ENCODE results near the gene SIM1.

DNA sequence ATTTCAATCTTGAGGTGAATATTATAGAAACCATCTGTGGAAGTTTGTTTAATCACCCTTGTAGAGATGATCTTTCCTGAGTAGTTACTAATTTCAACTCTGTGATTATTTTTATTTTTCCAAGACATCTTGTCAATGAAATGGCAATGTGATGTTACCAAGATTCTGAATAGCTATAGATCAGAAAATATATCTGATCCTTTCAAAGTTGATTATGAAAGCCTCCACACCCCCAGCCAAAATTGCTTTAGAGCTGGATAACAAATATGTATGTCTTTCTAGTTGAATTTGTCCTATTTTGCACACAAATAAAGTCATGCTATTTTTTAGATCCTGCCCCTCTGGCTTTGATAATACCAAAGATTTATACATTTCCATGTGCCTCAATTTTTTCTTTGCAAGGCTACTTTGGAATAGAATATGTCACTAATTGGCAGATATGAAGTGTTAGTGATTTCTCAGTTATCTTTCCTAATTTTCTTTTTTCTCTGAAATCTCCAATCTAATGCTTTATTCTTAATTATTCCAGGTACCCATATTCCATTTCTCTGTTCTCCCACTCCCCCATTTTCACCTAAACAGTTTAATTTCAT, 5.0 kb downstream of the SIM1 start:
- TF ChIP-seq CTCF (IDR thresholded peaks at IDR 0.05) (no peak), POLR2A (IDR thresholded peaks at IDR 0.05) (no peak), EP300 (IDR thresholded peaks at IDR 0.05; ENCODE audit: low read depth) (no peak), POLR2AphosphoS5 (IDR thresholded peaks at IDR 0.05) (no peak)

Measured in transverse colon (tissue), 4 donors.